Activated naive CD8-positive, alpha-beta T cell treated with anti-CD3 and anti-CD28 coated beads, Interleukin-2, amount 10 ng/mL, durations not matched to agents 7 days and 5 days (primary cell): ENCODE results near the gene KIAA0825. TPM values are rescaled to one million over a fixed set of nuclear protein-coding genes. Genes with fewer than 3 reads are reported as not detected.
"Not testable (repeated sequence)": the region's sequence is repeated elsewhere in the genome, so short reads cannot be mapped to it uniquely, and the experiment has no call there.

Experiments used
- ATAC-seq: fragments of 150-1000 bp; cut with Tn5 transposase; one replicate; pipeline ENCODE4 v1.10.0; 2021; ENCODE audit warnings: low read depth, moderate library complexity
- POLR2A ChIA-PET: fragments of 350-600 bp; sonication (Branson Sonifier 250); formaldehyde crosslinking; loops from one replicate; lab custom pipeline; 2021; ENCODE audit warnings: antibody characterized with exemption; lab: Charles Lee
- DNase-seq: peaks from one replicate; pipeline ENCODE4 v3.0.0; 2021
- H3K27ac Mint-ChIP-seq: one replicate; pipeline ENCODE4 v1.8.0; 2022; ENCODE audit warnings: mild to moderate bottlenecking, mixed read lengths
- H3K27me3 Mint-ChIP-seq: one replicate; pipeline ENCODE4 v1.8.0; 2022; ENCODE audit warnings: mild to moderate bottlenecking, moderate library complexity, mixed read lengths
- H3K36me3 Mint-ChIP-seq: one replicate; pipeline ENCODE4 v1.8.0; 2021; ENCODE audit warnings: mild to moderate bottlenecking, mixed read lengths
- H3K4me1 Mint-ChIP-seq: one replicate; pipeline ENCODE4 v1.8.0; 2021; ENCODE audit warnings: mixed read lengths
- H3K4me3 Mint-ChIP-seq: one replicate; pipeline ENCODE4 v1.8.0; 2022; ENCODE audit warnings: mild to moderate bottlenecking, moderate library complexity, mixed read lengths
- H3K9me3 Mint-ChIP-seq: one replicate; pipeline ENCODE4 v1.8.0; 2021; ENCODE audit warnings: mixed read lengths
- total RNA-seq, 2 experiments: library from RNA; stranded (reverse); gene quantifications; one replicate each; pipeline ENCODE4 v1.2.3, GENCODE V29; 2021

The KIAA0825 gene
- total RNA-seq, 2 experiments from 2014 or later = 1.9 to 2.2 TPM

- H3K27me3 Mint-ChIP-seq = no peaks in the 10 kb centered on the region
- POLR2A ChIA-PET = no interaction called here
- H3K4me1 Mint-ChIP-seq = peaks cover 20% of the 10 kb centered on the region
- no peak overlapping the region for H3K27ac Mint-ChIP-seq
- H3K9me3 Mint-ChIP-seq = no peaks in the 10 kb centered on the region
- ATAC-seq (no peak), DNase-seq (no peak)
- no peaks in the 10 kb centered on the region for H3K36me3 Mint-ChIP-seq
- H3K4me3 Mint-ChIP-seq = no peak overlapping the region
Measured at GRCh38 chr5:94623011-94623410, 4.6 kb upstream of the KIAA0825 start.

GRCh38 chr5:94621763-94622162, 3.4 kb upstream of the KIAA0825 start:
- Mint-ChIP-seq H3K4me3 (no peak overlapping the region), H3K27me3 (no peaks in the 10 kb centered on the region), H3K36me3 (no peaks in the 10 kb centered on the region), H3K9me3 (no peaks in the 10 kb centered on the region), H3K27ac (no peak overlapping the region), H3K4me1 (peaks cover 26% of the 10 kb centered on the region)
- POLR2A ChIA-PET = no interaction called here
- no peak for DNase-seq
- no peak for ATAC-seq

GRCh38 chr5:94620256-94620655, 1.9 kb upstream of the KIAA0825 start:
- no peaks in the 10 kb centered on the region for H3K36me3 Mint-ChIP-seq
- peaks cover 23% of the 10 kb centered on the region for H3K4me1 Mint-ChIP-seq
- POLR2A ChIA-PET = interaction anchor here (0.6 kb wide), 1 partner anchor 10 kb away, joined by 3 read pairs; no protein-coding TSS in a partner anchor
- no peak for DNase-seq
- ATAC-seq = no peak
- peak overlapping the region; percentile 94 for H3K4me3 Mint-ChIP-seq
- no peaks in the 10 kb centered on the region for H3K27me3 Mint-ChIP-seq
- H3K9me3 Mint-ChIP-seq = no peaks in the 10 kb centered on the region
- H3K27ac Mint-ChIP-seq = no peak overlapping the region

GRCh38 chr5:94618029-94618492, 343 bp downstream of the KIAA0825 start:
- Mint-ChIP-seq H3K4me3 (peak overlapping the region; percentile 94), H3K9me3 (no peaks in the 10 kb centered on the region), H3K4me1 (peaks cover 25% of the 10 kb centered on the region), H3K27me3 (no peaks in the 10 kb centered on the region), H3K36me3 (no peaks in the 10 kb centered on the region), H3K27ac (peak overlapping the region; percentile 82)
- ATAC-seq (peak; percentile 24), DNase-seq (no peak)
- POLR2A ChIA-PET = interaction anchor here (1.1 kb wide), 1 partner anchor 41 kb away, joined by 5 read pairs; no protein-coding TSS in a partner anchor

GRCh38 chr5:94615862-94616261, 2.5 kb downstream of the KIAA0825 start:
- peaks cover 25% of the 10 kb centered on the region for H3K4me1 Mint-ChIP-seq
- POLR2A ChIA-PET = no interaction called here
- H3K4me3 Mint-ChIP-seq = no peak overlapping the region
- H3K27ac Mint-ChIP-seq = no peak overlapping the region
- peaks cover under 1% of the 10 kb centered on the region for H3K36me3 Mint-ChIP-seq
- H3K9me3 Mint-ChIP-seq = no peaks in the 10 kb centered on the region
- H3K27me3 Mint-ChIP-seq = no peaks in the 10 kb centered on the region
- DNase-seq = no peak
- ATAC-seq = no peak

GRCh38 chr5:94614156-94614805, 4.1 kb downstream of the KIAA0825 start:
- H3K27ac Mint-ChIP-seq = no peak overlapping the region
- ATAC-seq (no peak), DNase-seq (no peak)
- no peak overlapping the region for H3K4me3 Mint-ChIP-seq
- no peaks in the 10 kb centered on the region for H3K9me3 Mint-ChIP-seq
- peaks cover 20% of the 10 kb centered on the region for H3K4me1 Mint-ChIP-seq
- POLR2A ChIA-PET = no interaction called here
- peaks cover 2% of the 10 kb centered on the region for H3K36me3 Mint-ChIP-seq
- no peaks in the 10 kb centered on the region for H3K27me3 Mint-ChIP-seq

- ATAC-seq = no peak
- H3K27ac Mint-ChIP-seq = no peak overlapping the region
- DNase-seq = no peak
- no peak overlapping the region for H3K4me3 Mint-ChIP-seq
- H3K27me3 Mint-ChIP-seq = no peaks in the 10 kb centered on the region
- H3K4me1 Mint-ChIP-seq = peaks cover 18% of the 10 kb centered on the region
- no peaks in the 10 kb centered on the region for H3K9me3 Mint-ChIP-seq
- H3K36me3 Mint-ChIP-seq = peaks cover 2% of the 10 kb centered on the region
- POLR2A ChIA-PET = no interaction called here
Measured at GRCh38 chr5:94613583-94613982, 4.8 kb downstream of the KIAA0825 start.

- Mint-ChIP-seq H3K27ac (no peak overlapping the region), H3K9me3 (peaks cover 6% of the 10 kb centered on the region), H3K36me3 (peaks cover 2% of the 10 kb centered on the region), H3K4me3 (no peak overlapping the region), H3K27me3 (peaks cover 11% of the 10 kb centered on the region), H3K4me1 (no peaks in the 10 kb centered on the region)
- ATAC-seq (no peak), DNase-seq (no peak)
- POLR2A ChIA-PET = no interaction called here
Measured at GRCh38 chr5:94595281-94595840, 23.0 kb downstream of the KIAA0825 start.

GRCh38 chr5:94577466-94578245, 40.7 kb downstream of the KIAA0825 start:
- Mint-ChIP-seq H3K36me3 (peaks cover 10% of the 10 kb centered on the region), H3K27ac (no peak overlapping the region), H3K27me3 (no peaks in the 10 kb centered on the region), H3K4me1 (peaks cover 33% of the 10 kb centered on the region), H3K4me3 (peak overlapping the region; percentile 56), H3K9me3 (peaks cover 1% of the 10 kb centered on the region)
- DNase-seq (no peak), ATAC-seq (peak; percentile 69)
- POLR2A ChIA-PET = interaction anchor here (1.6 kb wide), 1 partner anchor 41 kb away, joined by 5 read pairs; the partner anchor contains the start of genes KIAA0825 and SLF1

GRCh38 chr5:94575196-94575595, 43.2 kb downstream of the KIAA0825 start:
- peak; percentile 37 for ATAC-seq
- no peak for DNase-seq
- POLR2A ChIA-PET = no interaction called here
- peaks cover 32% of the 10 kb centered on the region for H3K4me1 Mint-ChIP-seq
- no peaks in the 10 kb centered on the region for H3K27me3 Mint-ChIP-seq
- H3K4me3 Mint-ChIP-seq = peak overlapping the region; percentile 44
- H3K9me3 Mint-ChIP-seq = no peaks in the 10 kb centered on the region
- peaks cover 10% of the 10 kb centered on the region for H3K36me3 Mint-ChIP-seq
- peak overlapping the region; percentile 80 for H3K27ac Mint-ChIP-seq

- Mint-ChIP-seq H3K36me3 (peaks cover 10% of the 10 kb centered on the region), H3K4me1 (peaks cover 28% of the 10 kb centered on the region)
- H3K4me3 Mint-ChIP-seq, H3K9me3 Mint-ChIP-seq, POLR2A ChIA-PET, H3K27ac Mint-ChIP-seq, ATAC-seq, H3K27me3 Mint-ChIP-seq, DNase-seq: not testable (repeated sequence)
Measured at GRCh38 chr5:94573349-94573748, 45.1 kb downstream of the KIAA0825 start.

- ATAC-seq (no peak), DNase-seq (no peak)
- H3K27ac Mint-ChIP-seq = no peak overlapping the region
- peaks cover 10% of the 10 kb centered on the region for H3K36me3 Mint-ChIP-seq
- H3K9me3 Mint-ChIP-seq = no peaks in the 10 kb centered on the region
- H3K4me3 Mint-ChIP-seq = no peak overlapping the region
- POLR2A ChIA-PET = no interaction called here
- peaks cover 15% of the 10 kb centered on the region for H3K4me1 Mint-ChIP-seq
- H3K27me3 Mint-ChIP-seq = no peaks in the 10 kb centered on the region
Measured at GRCh38 chr5:94571415-94571814, 47.0 kb downstream of the KIAA0825 start.

- ATAC-seq (no peak), DNase-seq (no peak)
- no peak overlapping the region for H3K4me3 Mint-ChIP-seq
- no peaks in the 10 kb centered on the region for H3K4me1 Mint-ChIP-seq
- POLR2A ChIA-PET = no interaction called here
- H3K27ac Mint-ChIP-seq = no peak overlapping the region
- no peaks in the 10 kb centered on the region for H3K27me3 Mint-ChIP-seq
- no peaks in the 10 kb centered on the region for H3K36me3 Mint-ChIP-seq
- no peaks in the 10 kb centered on the region for H3K9me3 Mint-ChIP-seq
Measured at GRCh38 chr5:94564812-94565211, 53.6 kb downstream of the KIAA0825 start.
